OCI-LY7 (cell line): ENCODE data around the gene EEPD1.

ENCODE experiments used
- CTCF ChIP-seq: fragments of 200-600 bp; sonication (generic); conservative IDR thresholded peaks from 2 replicates; pipeline ENCODE4 v1.5.1; 2014; ENCODE audit warnings: mild to moderate bottlenecking, antibody characterized with exemption, low read length, moderate library complexity, mixed read lengths
- EZH2phosphoT487 ChIP-seq: fragments of 200-600 bp; sonication (generic); IDR thresholded peaks from 2 replicates; pipeline ENCODE4 v1.6.1; 2018; ENCODE audit warnings: low read depth, borderline replicate concordance, mild to moderate bottlenecking, mixed run types, antibody characterized with exemption, low read length, moderate library complexity, mixed read lengths

GRCh38 chr7:36266683-36267082 is 113.6 kb downstream of the EEPD1 start:
- TF ChIP-seq CTCF: no peak
- TF ChIP-seq EZH2phosphoT487: no peak
